Muscle of leg (tissue), 11 donors: ENCODE data around the gene CDKL4. TPM values are rescaled to one million over a fixed set of nuclear protein-coding genes. Genes with fewer than 3 reads are reported as not detected.
A peak's percentile ranks its signal among the peaks of the same experiment; 100 is the strongest.
"Not testable (repeated sequence)": the region's sequence is repeated elsewhere in the genome, so short reads cannot be mapped to it uniquely, and the experiment has no call there.

Source experiments
- DNase-seq: peaks from one replicate; pipeline ENCODE4 v3.0.0; 2013
- H3K27ac ChIP-seq: one replicate; pipeline ENCODE4 v1.5.1; 2013; ENCODE audit warnings: mild to moderate bottlenecking, low read length, control low read depth
- H3K27me3 ChIP-seq: one replicate; pipeline ENCODE4 v1.6.1; 2013; ENCODE audit warnings: low read length; ENCODE audit not compliant: control insufficient read depth, insufficient read depth
- H3K36me3 ChIP-seq: one replicate; pipeline ENCODE4 v1.6.1; 2013; ENCODE audit warnings: low read length; ENCODE audit not compliant: control insufficient read depth, insufficient read depth
- H3K4me1 ChIP-seq: one replicate; pipeline ENCODE4 v1.6.1; 2013; ENCODE audit warnings: low read length; ENCODE audit not compliant: control insufficient read depth, insufficient read depth
- H3K4me3 ChIP-seq: one replicate; pipeline ENCODE4 v1.5.1; 2013; ENCODE audit warnings: low read length, control low read depth
- H3K9me3 ChIP-seq: replicated peaks from 2 replicates; pipeline ENCODE4 v1.6.1; 2013; ENCODE audit warnings: low read depth, low read length; ENCODE audit not compliant: control insufficient read depth
- WGBS: methylation state at CpG from one replicate; pipeline ENCODE4 v1.1.5; 2013; ENCODE audit warnings: missing lambda C conversion rate; ENCODE audit not compliant: insufficient coverage; 5-methylcytosine and 5-hydroxymethylcytosine counted together
- polyA plus RNA-seq, 8 donors: library from polyadenylated mRNA; unstranded; fragments of 120-200 nt; gene quantifications; one replicate each; pipeline versions ENCODE4 v1.2.1 to v1.2.3, GENCODE V29; 2013; ENCODE audit warnings: inconsistent platforms in 1 of 8, low replicate concordance in 1 of 8; ENCODE audit not compliant: insufficient read length in 8 of 8, insufficient read depth in 1 of 8
- total RNA-seq: library from RNA; stranded (reverse); fragments of 120-200 nt; gene quantifications from one replicate; pipeline ENCODE4 v1.2.4, GENCODE V29; 2013

CDKL4 gene
- total and polyA plus RNA-seq, 9 donors = 0.14 to 3.2 (median 0.27) TPM; not detected in 2

GRCh38 chr2:39216346-39217191 lies 27.2 kb downstream of the CDKL4 start:
- Histone ChIP-seq H3K27ac (no peak overlapping the region), H3K36me3 (no peaks in the 10 kb centered on the region), H3K4me3 (no peak overlapping the region), H3K4me1 (no peaks in the 10 kb centered on the region), H3K27me3 (no peaks in the 10 kb centered on the region), H3K9me3 (no peaks in the 10 kb centered on the region)
- 82% methylated on average over 9 of the region's 12 CpGs for WGBS
- DNase-seq = no peak

- H3K27ac ChIP-seq = no peak overlapping the region
- H3K27me3 ChIP-seq = no peaks in the 10 kb centered on the region
- no peak overlapping the region for H3K4me3 ChIP-seq
- WGBS = no CpG with 5 or more reads among the region's 2 CpGs
- H3K36me3 ChIP-seq = no peaks in the 10 kb centered on the region
- no peak for DNase-seq
- no peaks in the 10 kb centered on the region for H3K9me3 ChIP-seq
- no peaks in the 10 kb centered on the region for H3K4me1 ChIP-seq
Observed at GRCh38 chr2:39215545-39215944, 28.2 kb downstream of the CDKL4 start.

GRCh38 chr2:39213015-39213414 lies 30.8 kb downstream of the CDKL4 start:
- no CpG with 5 or more reads among the region's 1 CpG for WGBS
- H3K9me3 ChIP-seq = no peaks in the 10 kb centered on the region
- H3K4me1 ChIP-seq = no peaks in the 10 kb centered on the region
- no peaks in the 10 kb centered on the region for H3K27me3 ChIP-seq
- no peaks in the 10 kb centered on the region for H3K36me3 ChIP-seq
- H3K4me3 ChIP-seq = no peak overlapping the region
- DNase-seq = no peak
- H3K27ac ChIP-seq = no peak overlapping the region

GRCh38 chr2:39210846-39211245 lies 32.9 kb downstream of the CDKL4 start:
- no peaks in the 10 kb centered on the region for H3K36me3 ChIP-seq
- WGBS = 88% methylated on average over 1 of the region's 1 CpG
- DNase-seq = no peak
- no peaks in the 10 kb centered on the region for H3K27me3 ChIP-seq
- no peak overlapping the region for H3K4me3 ChIP-seq
- H3K9me3 ChIP-seq = no peaks in the 10 kb centered on the region
- H3K4me1 ChIP-seq = no peaks in the 10 kb centered on the region
- no peak overlapping the region for H3K27ac ChIP-seq

- WGBS = 94% methylated on average over 4 of the region's 6 CpGs
- Histone ChIP-seq H3K36me3 (no peaks in the 10 kb centered on the region), H3K4me1 (no peaks in the 10 kb centered on the region), H3K4me3 (no peak overlapping the region), H3K9me3 (no peaks in the 10 kb centered on the region), H3K27me3 (no peaks in the 10 kb centered on the region), H3K27ac (no peak overlapping the region)
- no peak for DNase-seq
Observed at GRCh38 chr2:39203382-39203781, 40.4 kb downstream of the CDKL4 start.

GRCh38 chr2:39202639-39203369 lies 41.0 kb downstream of the CDKL4 start:
- H3K36me3 ChIP-seq = no peaks in the 10 kb centered on the region
- no peak for DNase-seq
- H3K27ac ChIP-seq = no peak overlapping the region
- no peaks in the 10 kb centered on the region for H3K4me1 ChIP-seq
- no peak overlapping the region for H3K4me3 ChIP-seq
- no peaks in the 10 kb centered on the region for H3K9me3 ChIP-seq
- no CpG with 5 or more reads among the region's 1 CpG for WGBS
- no peaks in the 10 kb centered on the region for H3K27me3 ChIP-seq

- not testable (repeated sequence) for H3K4me3 ChIP-seq, H3K27me3 ChIP-seq, H3K27ac ChIP-seq, H3K36me3 ChIP-seq, DNase-seq, H3K9me3 ChIP-seq, H3K4me1 ChIP-seq
- WGBS = no CpG with 5 or more reads among the region's 2 CpGs
Observed at GRCh38 chr2:39197003-39197402, 46.8 kb downstream of the CDKL4 start.

GRCh38 chr2:39194686-39195085 lies 49.1 kb downstream of the CDKL4 start:
- Histone ChIP-seq H3K27ac (no peak overlapping the region), H3K36me3 (no peaks in the 10 kb centered on the region), H3K4me1 (no peaks in the 10 kb centered on the region), H3K4me3 (no peak overlapping the region), H3K27me3 (no peaks in the 10 kb centered on the region), H3K9me3 (no peaks in the 10 kb centered on the region)
- DNase-seq = no peak
- no CpG with 5 or more reads among the region's 3 CpGs for WGBS

GRCh38 chr2:39188960-39189494 lies 54.7 kb downstream of the CDKL4 start:
- H3K36me3 ChIP-seq = no peaks in the 10 kb centered on the region
- no peaks in the 10 kb centered on the region for H3K9me3 ChIP-seq
- H3K27ac ChIP-seq = no peak overlapping the region
- no peaks in the 10 kb centered on the region for H3K27me3 ChIP-seq
- H3K4me1 ChIP-seq = no peaks in the 10 kb centered on the region
- peak; percentile 6 for DNase-seq
- 61% methylated on average over 2 of the region's 4 CpGs for WGBS
- H3K4me3 ChIP-seq = no peak overlapping the region

GRCh38 chr2:39183673-39184072 lies 60.1 kb downstream of the CDKL4 start:
- Histone ChIP-seq H3K36me3 (no peaks in the 10 kb centered on the region), H3K27me3 (no peaks in the 10 kb centered on the region), H3K9me3 (no peaks in the 10 kb centered on the region), H3K4me3 (no peak overlapping the region), H3K4me1 (no peaks in the 10 kb centered on the region), H3K27ac (no peak overlapping the region)
- WGBS = 80% methylated on average over 2 of the region's 2 CpGs
- no peak for DNase-seq
